Choroid plexus epithelial cell (primary cell): ENCODE measurements around the gene KLF15.

Experiments used
- DNase-seq: peaks from one replicate; pipeline ENCODE4 v3.0.0-alpha.2; 2010; ENCODE audit warnings: low read depth
- H3K4me3 ChIP-seq: 2 replicates; pipeline ENCODE4 v1.5.1; 2011; ENCODE audit warnings: low read depth, mild to moderate bottlenecking, control low read depth, low read length, moderate library complexity
- CTCF ChIP-seq: conservative IDR thresholded peaks from 2 replicates; pipeline ENCODE4 v1.5.1; 2011; ENCODE audit warnings: low read depth, mild to moderate bottlenecking, control low read depth, inconsistent platforms, low read length, moderate library complexity

KLF15 gene

GRCh38 chr3:126355777-126356372 is 1.3 kb downstream of the KLF15 start:
- TF ChIP-seq CTCF = no peak
- H3K4me3 ChIP-seq = peak overlapping the region; percentile 69
- peak; percentile 86 for DNase-seq

GRCh38 chr3:126355251-126355650 is 2.0 kb downstream of the KLF15 start:
- no peak for TF ChIP-seq CTCF

GRCh38 chr3:126354776-126355175 is 2.4 kb downstream of the KLF15 start:
- H3K4me3 ChIP-seq = no peak overlapping the region
- no peak for TF ChIP-seq CTCF
- no peak for DNase-seq

More at GRCh38 chr3:126355251-126355650, 2.0 kb downstream of the KLF15 start:
- H3K4me3 ChIP-seq = peak overlapping the region; percentile 69
- peak; percentile 22 for DNase-seq

GRCh38 chr3:126353694-126354321 is 3.4 kb downstream of the KLF15 start:
- DNase-seq = no peak
- no peak overlapping the region for H3K4me3 ChIP-seq
- TF ChIP-seq CTCF = no peak

- H3K4me3 ChIP-seq = no peak overlapping the region
- TF ChIP-seq CTCF = no peak
- DNase-seq = peak; percentile 81
Measured at GRCh38 chr3:126352476-126353454, 4.4 kb downstream of the KLF15 start.

GRCh38 chr3:126351771-126352475 is 5.3 kb downstream of the KLF15 start:
- DNase-seq = no peak
- no peak overlapping the region for H3K4me3 ChIP-seq
- no peak for TF ChIP-seq CTCF
